T-helper 2 cell treated with Interferon-gamma antibody and Interleukin-4, amounts not matched to agents 5 μg/mL and 100 μg/mL, for 36 hours (primary cell): ENCODE results near the gene SLC45A1.

Experiments
- DNase-seq: peaks from one replicate; pipeline ENCODE4 v3.0.0; 2021; ENCODE audit warnings: low spot score
- H3K27ac Mint-ChIP-seq: one replicate; pipeline ENCODE4 v1.8.0; 2021; ENCODE audit warnings: mild to moderate bottlenecking, mixed read lengths
- H3K27me3 Mint-ChIP-seq: one replicate; pipeline ENCODE4 v1.8.0; 2021; ENCODE audit warnings: low read depth, mixed read lengths
- H3K36me3 Mint-ChIP-seq: one replicate; pipeline ENCODE4 v1.8.0; 2021; ENCODE audit warnings: low read depth, mixed read lengths
- H3K4me1 Mint-ChIP-seq: one replicate; pipeline ENCODE4 v1.8.0; 2021; ENCODE audit warnings: low read depth, mixed read lengths
- H3K4me3 Mint-ChIP-seq: one replicate; pipeline ENCODE4 v1.8.0; 2022; ENCODE audit warnings: mild to moderate bottlenecking, moderate library complexity, mixed read lengths
- H3K9me3 Mint-ChIP-seq: one replicate; pipeline ENCODE4 v1.8.0; 2021; ENCODE audit warnings: mixed read lengths

SLC45A1 gene

GRCh38 chr1:8294170-8294697, 23.7 kb upstream of the SLC45A1 start:
- no peaks in the 10 kb centered on the region for H3K36me3 Mint-ChIP-seq
- no peaks in the 10 kb centered on the region for H3K27me3 Mint-ChIP-seq
- no peak for DNase-seq
- H3K27ac Mint-ChIP-seq: no peak overlapping the region
- no peaks in the 10 kb centered on the region for H3K4me1 Mint-ChIP-seq
- no peaks in the 10 kb centered on the region for H3K9me3 Mint-ChIP-seq
- no peak overlapping the region for H3K4me3 Mint-ChIP-seq

- Mint-ChIP-seq H3K4me3 (no peak overlapping the region), H3K9me3 (no peaks in the 10 kb centered on the region), H3K36me3 (no peaks in the 10 kb centered on the region), H3K27ac (no peak overlapping the region), H3K4me1 (no peaks in the 10 kb centered on the region), H3K27me3 (peaks cover 2% of the 10 kb centered on the region)
- no peak for DNase-seq
These were observed 20.7 kb upstream of the SLC45A1 start for GRCh38 chr1:8297245-8297644.

- Mint-ChIP-seq H3K4me1 (no peaks in the 10 kb centered on the region), H3K36me3 (no peaks in the 10 kb centered on the region), H3K4me3 (no peak overlapping the region), H3K27ac (no peak overlapping the region), H3K9me3 (no peaks in the 10 kb centered on the region), H3K27me3 (peaks cover 7% of the 10 kb centered on the region)
- no peak for DNase-seq
These were observed 18.0 kb upstream of the SLC45A1 start for GRCh38 chr1:8299963-8300362.

- no peak for DNase-seq
- no peaks in the 10 kb centered on the region for H3K9me3 Mint-ChIP-seq
- H3K36me3 Mint-ChIP-seq: no peaks in the 10 kb centered on the region
- H3K4me1 Mint-ChIP-seq: no peaks in the 10 kb centered on the region
- H3K27ac Mint-ChIP-seq: no peak overlapping the region
- H3K4me3 Mint-ChIP-seq: no peak overlapping the region
- peaks cover 7% of the 10 kb centered on the region for H3K27me3 Mint-ChIP-seq
These were observed 15.6 kb upstream of the SLC45A1 start for GRCh38 chr1:8302081-8302956.

- no peak overlapping the region for H3K4me3 Mint-ChIP-seq
- no peaks in the 10 kb centered on the region for H3K36me3 Mint-ChIP-seq
- H3K27me3 Mint-ChIP-seq: peaks cover 10% of the 10 kb centered on the region
- H3K9me3 Mint-ChIP-seq: no peaks in the 10 kb centered on the region
- DNase-seq: no peak
- H3K27ac Mint-ChIP-seq: no peak overlapping the region
- no peaks in the 10 kb centered on the region for H3K4me1 Mint-ChIP-seq
These were observed 14.8 kb upstream of the SLC45A1 start for GRCh38 chr1:8303141-8303540.

GRCh38 chr1:8303876-8304275, 14.0 kb upstream of the SLC45A1 start:
- Mint-ChIP-seq H3K27ac (no peak overlapping the region), H3K36me3 (no peaks in the 10 kb centered on the region), H3K27me3 (peaks cover 13% of the 10 kb centered on the region), H3K4me1 (no peaks in the 10 kb centered on the region), H3K4me3 (no peak overlapping the region), H3K9me3 (no peaks in the 10 kb centered on the region)
- no peak for DNase-seq

GRCh38 chr1:8307628-8308027, 10.3 kb upstream of the SLC45A1 start:
- no peaks in the 10 kb centered on the region for H3K36me3 Mint-ChIP-seq
- DNase-seq: no peak
- no peak overlapping the region for H3K4me3 Mint-ChIP-seq
- no peaks in the 10 kb centered on the region for H3K9me3 Mint-ChIP-seq
- no peak overlapping the region for H3K27ac Mint-ChIP-seq
- no peaks in the 10 kb centered on the region for H3K4me1 Mint-ChIP-seq
- H3K27me3 Mint-ChIP-seq: peaks cover 13% of the 10 kb centered on the region

- Mint-ChIP-seq H3K36me3 (no peaks in the 10 kb centered on the region), H3K27ac (no peak overlapping the region), H3K27me3 (peaks cover 23% of the 10 kb centered on the region), H3K9me3 (no peaks in the 10 kb centered on the region), H3K4me3 (no peak overlapping the region), H3K4me1 (peaks cover 8% of the 10 kb centered on the region)
- no peak for DNase-seq
These were observed 6.7 kb upstream of the SLC45A1 start for GRCh38 chr1:8311068-8311718.

GRCh38 chr1:8312235-8313218, 5.4 kb upstream of the SLC45A1 start:
- H3K9me3 Mint-ChIP-seq: no peaks in the 10 kb centered on the region
- no peak for DNase-seq
- no peaks in the 10 kb centered on the region for H3K36me3 Mint-ChIP-seq
- no peak overlapping the region for H3K27ac Mint-ChIP-seq
- no peak overlapping the region for H3K4me3 Mint-ChIP-seq
- H3K4me1 Mint-ChIP-seq: peaks cover 8% of the 10 kb centered on the region
- peaks cover 30% of the 10 kb centered on the region for H3K27me3 Mint-ChIP-seq

GRCh38 chr1:8313231-8313630, 4.7 kb upstream of the SLC45A1 start:
- Mint-ChIP-seq H3K36me3 (no peaks in the 10 kb centered on the region), H3K4me1 (peaks cover 9% of the 10 kb centered on the region), H3K9me3 (no peaks in the 10 kb centered on the region), H3K4me3 (no peak overlapping the region), H3K27ac (no peak overlapping the region), H3K27me3 (peaks cover 26% of the 10 kb centered on the region)
- DNase-seq: no peak

- Mint-ChIP-seq H3K9me3 (no peaks in the 10 kb centered on the region), H3K4me1 (peaks cover 14% of the 10 kb centered on the region), H3K27ac (no peak overlapping the region), H3K27me3 (peaks cover 28% of the 10 kb centered on the region), H3K36me3 (no peaks in the 10 kb centered on the region), H3K4me3 (peak overlapping the region; percentile 10)
- DNase-seq: peak; percentile 21
These were observed 3.3 kb upstream of the SLC45A1 start for GRCh38 chr1:8314346-8315280.

- Mint-ChIP-seq H3K27ac (no peak overlapping the region), H3K27me3 (peaks cover 34% of the 10 kb centered on the region), H3K9me3 (no peaks in the 10 kb centered on the region), H3K4me1 (peaks cover 14% of the 10 kb centered on the region), H3K4me3 (peak overlapping the region; percentile 10), H3K36me3 (no peaks in the 10 kb centered on the region)
- DNase-seq: no peak
These were observed 2.1 kb upstream of the SLC45A1 start for GRCh38 chr1:8315573-8316475.
